GM21360 (cell line): ENCODE data around the gene SBF2.
"Not testable (repeated sequence)": the region's sequence is repeated elsewhere in the genome, so short reads cannot be mapped to it uniquely, and the experiment has no call there.

Experiments used
- ATAC-seq: cut with Tn5 transposase; IDR thresholded peaks from one replicate; pipeline ENCODE4 v1.9.1; 2021; ENCODE audit warnings: mild to moderate bottlenecking, moderate library complexity; ENCODE audit not compliant: unreplicated experiment

The SBF2 gene

DNA sequence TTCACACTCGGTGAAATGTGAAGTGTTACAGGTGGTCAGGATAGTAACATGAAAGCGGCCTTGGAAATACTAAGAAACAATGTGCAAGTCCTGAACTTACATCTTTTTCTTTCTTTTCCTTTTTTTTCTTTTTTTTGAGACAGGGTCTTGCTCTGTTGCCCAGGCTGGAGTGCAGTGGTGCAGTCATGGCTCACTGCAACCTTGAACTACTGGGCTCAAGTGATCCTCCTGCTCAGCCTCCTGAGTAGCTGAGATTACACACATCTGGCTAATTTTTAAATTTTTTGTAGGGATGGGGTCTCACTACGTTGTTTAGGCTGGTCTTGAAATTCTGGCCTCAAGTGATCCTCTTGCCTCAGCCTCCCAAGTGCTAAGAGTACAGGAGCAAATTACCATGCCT is 377.5 kb downstream of the SBF2 start:
- ATAC-seq, result no peak

DNA sequence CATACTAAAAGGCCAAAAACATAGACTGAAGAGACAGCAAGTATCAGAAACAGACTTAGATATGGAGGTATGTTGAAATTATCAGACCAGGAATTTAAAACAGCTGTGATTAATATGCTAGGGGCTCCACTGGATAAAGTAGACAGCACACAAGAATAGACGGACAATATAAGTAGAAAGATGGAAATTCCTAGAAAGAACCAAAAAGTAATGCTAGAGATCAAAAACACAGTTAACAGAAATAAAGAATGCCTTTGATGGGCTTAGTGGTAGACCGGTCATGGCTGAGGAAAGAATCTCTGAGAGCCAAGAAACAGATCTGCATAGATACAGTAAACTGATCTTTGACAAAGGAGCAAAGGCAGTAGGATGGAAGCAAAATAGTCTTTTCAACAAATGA is 380.0 kb downstream of the SBF2 start:
- no peak for ATAC-seq

DNA sequence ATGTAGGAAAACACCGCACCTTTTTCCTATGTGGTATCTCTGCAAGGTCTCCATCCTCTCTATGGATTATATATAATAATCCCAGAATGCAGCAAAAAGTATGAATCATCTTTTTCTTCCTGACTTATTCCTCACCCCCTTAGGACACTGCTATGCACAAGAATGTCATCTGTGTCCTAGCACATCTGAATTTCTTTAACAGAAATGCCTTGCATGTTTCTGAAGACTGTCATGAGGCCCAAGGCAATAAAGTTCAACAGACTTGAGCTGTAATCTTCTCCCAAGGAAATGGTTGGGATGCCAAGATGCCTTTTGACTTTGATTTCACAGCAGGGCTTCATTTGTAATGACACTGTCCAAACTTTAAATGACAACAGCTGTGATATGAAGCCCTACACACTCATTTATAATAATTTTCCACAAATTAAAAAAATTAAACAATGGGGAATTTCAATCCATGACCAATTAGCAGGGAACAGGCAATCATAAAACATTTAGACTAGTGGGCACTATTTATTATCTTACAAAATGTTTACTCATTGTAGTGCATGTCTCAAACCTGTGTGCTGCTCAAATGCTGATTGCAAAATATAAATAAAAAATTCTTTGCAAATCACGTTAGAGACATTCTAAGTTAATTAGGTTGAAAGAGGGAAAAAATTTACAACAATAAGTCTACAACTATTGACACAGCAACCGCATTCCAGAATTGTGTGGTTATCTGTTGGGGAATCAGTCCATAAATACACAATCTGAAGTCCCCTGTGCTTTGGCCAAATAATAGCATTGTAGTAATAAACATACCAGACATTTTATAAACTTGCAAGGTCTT is 387.8 kb downstream of the SBF2 start:
- no peak for ATAC-seq

DNA sequence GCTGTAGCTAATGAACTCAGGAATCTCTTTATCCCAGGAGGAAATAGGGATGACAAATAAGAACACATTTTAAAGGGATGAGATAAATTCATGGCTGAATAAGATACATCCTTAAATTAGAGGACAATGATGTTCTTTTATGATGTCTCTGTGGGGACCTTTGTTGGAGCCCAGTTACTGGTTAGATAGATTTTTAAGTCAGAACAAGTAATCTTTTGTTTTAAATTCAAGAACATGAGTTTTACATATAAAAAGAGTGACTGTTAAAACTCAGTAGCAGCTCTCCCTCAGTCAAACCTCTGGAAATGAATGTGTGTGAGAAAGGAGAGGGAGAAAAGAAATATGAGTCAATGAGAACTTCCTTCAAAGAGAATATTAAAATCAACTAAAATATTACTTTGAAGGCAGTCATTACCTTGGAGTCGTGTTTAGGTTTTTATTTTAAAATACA is 388.5 kb downstream of the SBF2 start:
- ATAC-seq, result no peak

DNA sequence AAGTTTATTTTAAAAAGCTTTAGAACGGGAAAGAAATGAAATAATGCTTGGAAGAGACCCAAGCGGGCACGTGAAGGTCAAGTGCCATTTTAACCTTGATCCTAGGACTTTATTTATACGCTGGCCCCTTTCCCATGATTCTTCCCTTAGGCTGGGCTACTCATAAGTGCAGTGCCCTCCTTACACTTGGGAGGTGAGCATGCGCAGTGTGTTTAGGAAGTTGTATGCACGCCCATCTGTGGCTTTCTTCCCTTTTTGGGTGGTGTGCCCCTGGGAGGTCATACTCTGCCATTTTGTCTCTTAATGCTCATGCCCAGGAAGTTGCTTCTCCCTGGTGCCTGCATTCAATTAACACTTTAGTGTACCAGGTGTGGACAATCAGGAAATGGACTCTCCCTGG is 390.4 kb downstream of the SBF2 start:
- ATAC-seq, result no peak

DNA sequence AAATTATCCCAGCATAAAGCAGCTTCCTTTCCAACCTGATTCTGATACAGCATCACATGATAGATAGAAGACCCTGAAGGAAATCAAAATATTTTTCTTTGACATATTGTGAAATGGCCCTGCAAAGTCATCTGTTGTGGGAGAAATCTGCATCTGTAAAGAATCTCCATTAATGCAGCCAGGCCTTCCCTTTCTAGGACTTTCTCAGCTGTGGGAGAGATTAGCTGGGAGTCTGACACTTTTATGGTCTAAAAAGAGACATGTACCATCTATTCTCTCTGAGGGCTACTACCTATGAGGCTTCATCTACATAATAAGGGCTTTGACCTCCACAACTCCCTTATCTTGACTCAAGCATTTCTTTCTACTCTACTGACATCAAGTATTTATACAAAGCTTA is 392.1 kb downstream of the SBF2 start:
- ATAC-seq, result no peak

DNA sequence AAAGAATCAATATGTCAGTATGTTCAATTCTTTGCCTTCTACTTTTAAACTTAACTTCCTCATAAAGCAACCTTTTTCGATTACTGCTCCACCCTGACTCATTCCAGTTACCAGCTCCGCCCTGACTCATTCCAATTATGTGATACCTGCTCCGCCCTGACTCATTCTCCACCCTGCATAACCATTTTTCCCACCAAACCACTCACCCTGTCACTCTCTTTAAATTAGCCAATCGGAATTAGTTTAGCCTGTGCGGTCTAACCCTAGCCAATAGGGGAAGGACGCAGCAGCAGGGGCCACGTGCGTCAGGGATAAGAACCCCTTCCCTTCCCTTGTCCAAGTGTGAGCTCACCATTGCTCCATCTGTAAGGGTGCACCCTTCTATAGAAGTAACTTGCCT is 393.8 kb downstream of the SBF2 start:
- ATAC-seq, result not testable (repeated sequence)

DNA sequence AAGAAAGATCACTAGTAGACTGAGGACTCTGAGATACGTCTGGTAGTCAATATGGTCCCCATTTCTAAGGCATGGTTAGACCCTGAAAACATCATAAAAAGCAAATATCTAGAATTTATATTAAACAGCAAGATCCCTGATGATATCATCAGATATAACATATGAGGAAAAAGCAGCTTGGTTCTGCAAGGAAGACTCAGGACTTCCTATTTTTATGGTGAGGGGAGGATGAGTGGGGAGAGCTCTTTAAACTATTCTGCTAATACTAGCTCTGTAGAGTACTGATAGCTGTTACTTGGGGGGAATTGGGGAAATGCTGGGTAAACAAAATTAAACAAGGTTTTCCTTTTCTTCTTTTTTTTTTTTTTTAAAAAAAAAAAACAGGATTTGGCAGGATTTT is 394.3 kb downstream of the SBF2 start:
- ATAC-seq, result no peak

DNA sequence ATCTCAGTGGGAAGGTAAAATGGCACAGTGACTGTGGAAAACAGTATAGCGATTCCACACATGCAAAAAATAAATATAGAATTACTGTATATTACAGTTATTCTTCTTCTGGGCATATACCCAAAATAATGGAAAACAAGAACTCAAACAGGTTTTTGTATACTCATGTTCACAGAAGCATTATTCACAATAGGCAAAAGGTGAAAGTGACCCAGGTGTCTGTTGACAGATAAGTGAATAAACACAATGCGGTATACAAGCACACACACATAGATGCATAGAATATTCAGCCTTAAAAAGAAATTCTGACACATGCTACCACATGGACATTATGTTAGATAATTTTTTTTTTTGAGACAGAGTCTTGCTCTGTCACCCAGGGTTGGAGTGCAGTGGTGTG is 397.1 kb downstream of the SBF2 start:
- ATAC-seq, result no peak

DNA sequence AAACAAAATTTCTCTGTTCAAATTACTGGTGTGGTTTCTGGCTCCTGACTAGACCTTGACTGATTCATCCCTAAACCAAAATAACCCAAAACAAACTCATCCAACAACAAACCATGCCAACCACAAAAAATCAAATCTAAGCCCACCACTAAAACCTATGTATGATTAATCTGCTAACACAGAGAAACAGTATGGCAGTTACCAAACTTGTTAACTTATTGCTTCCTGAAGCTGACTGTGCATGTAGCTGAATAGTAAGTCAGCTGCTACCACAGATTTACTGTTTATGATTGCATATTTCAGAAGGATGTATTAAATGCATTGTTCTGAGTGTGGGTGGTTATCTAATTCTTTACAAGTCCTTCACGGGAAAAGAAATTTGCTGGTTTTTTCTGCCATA is 399.0 kb downstream of the SBF2 start:
- no peak for ATAC-seq

DNA sequence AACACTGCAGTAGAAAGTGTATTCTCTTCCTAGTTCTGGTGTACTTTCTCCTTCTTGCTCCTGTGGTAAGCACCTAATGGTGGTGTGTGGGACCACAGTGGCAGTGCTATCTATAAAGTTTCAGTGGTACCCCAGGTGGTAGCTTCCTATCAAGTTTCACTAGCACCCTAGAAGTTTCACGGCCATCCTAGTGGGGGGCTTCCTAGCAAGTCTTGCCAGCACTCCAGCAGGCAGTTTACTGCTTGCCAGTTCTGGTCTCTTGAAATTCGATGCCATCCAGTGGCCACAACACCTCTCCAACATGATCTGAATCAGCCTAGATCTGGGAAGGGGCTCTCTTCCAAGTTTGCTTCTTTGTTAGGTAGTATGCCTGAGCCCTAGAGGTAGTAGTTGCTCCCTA is 400.5 kb downstream of the SBF2 start:
- no peak for ATAC-seq

DNA sequence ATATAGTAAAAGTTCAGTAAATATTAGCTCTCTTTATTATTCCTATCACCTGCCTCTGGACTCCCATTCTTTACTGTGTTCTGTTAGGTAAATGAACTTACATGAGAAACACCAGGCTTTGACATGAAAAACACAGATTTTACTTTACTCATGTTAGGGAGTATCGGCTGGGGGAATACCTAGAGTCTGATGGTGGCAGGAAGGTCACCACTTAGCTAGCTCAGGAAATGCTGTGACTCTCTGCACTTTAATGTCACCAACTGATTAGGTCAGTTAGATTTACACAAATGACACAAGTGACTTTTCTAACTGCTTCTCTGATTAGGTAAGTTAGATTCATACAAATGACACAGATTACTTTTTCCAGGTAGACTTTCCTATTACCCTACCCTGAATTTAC is 405.1 kb downstream of the SBF2 start:
- ATAC-seq, result no peak

DNA sequence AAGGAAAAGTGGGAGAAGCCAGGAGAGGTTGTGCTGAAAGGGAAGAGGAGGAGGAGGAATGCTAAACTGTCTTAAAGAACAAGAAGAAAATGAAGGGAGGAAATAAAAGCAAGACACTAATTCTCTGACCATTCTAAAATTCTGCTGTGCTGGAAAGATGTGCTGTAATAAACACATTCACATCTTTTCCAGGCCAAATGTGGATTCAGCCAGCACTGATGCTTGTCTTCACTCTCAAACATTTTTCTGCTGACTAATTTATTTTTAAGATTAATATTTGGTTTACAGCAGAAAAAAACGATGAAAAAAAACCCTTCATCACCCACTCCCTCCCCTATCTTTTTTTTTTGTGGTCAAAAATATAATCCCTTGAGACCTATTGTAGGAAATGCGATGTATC is 406.5 kb downstream of the SBF2 start:
- ATAC-seq, result no peak

DNA sequence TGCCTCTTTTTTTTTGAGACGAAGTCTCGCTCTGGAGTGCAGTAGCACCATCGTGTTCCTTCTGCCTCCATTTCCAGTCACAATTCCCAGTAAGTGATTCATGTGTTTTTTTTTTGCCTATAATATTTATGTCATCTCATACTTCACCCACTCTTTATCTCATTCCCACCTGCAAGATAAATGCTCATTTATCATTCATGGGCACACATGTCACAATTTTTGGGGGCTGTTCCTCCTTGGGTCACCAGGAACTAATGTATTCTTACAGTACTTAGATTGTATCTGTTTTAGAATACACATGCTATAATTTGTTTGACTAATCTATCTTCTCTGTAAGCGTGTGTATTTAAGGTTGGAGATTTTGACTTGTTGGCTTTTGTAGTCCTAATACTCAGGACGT is 407.4 kb downstream of the SBF2 start:
- ATAC-seq, result no peak

DNA sequence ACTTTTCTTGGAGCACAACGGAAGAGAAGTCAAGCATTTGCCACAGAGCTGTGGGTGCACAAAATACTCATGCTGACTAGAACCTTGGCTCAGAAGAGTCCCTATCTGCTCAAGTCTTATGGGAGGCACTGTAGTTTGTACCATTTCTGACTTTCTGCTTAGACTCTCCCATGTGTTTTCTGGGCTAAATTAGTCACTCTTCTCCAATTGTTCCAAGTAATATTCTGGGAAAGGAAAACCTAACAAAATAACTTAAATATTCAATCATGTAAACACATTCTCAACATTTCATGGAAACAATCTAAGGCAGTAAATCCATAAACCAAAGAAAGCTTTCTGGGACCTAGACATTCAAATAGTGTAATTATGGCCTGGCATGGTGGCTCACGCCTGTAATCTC is 409.4 kb downstream of the SBF2 start:
- ATAC-seq, result no peak

DNA sequence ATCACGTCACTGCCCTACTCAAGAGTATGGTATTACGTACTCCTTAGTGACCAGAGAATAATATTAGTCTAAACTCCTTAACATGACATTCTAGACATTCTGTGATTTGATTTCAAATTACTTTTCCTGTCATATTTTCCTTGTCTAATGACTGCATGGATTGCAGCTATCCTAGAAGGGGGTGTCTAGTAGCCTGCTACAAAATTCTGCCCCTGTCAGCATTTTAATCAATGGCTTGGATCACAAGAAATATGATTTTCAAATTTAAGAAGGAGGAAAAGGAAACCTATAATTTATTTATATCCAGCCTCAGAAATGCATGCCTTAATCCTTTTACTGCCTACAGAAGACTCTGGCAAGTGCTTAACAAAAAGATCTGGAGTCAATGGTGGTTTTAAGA is 413.4 kb downstream of the SBF2 start:
- ATAC-seq, result no peak

DNA sequence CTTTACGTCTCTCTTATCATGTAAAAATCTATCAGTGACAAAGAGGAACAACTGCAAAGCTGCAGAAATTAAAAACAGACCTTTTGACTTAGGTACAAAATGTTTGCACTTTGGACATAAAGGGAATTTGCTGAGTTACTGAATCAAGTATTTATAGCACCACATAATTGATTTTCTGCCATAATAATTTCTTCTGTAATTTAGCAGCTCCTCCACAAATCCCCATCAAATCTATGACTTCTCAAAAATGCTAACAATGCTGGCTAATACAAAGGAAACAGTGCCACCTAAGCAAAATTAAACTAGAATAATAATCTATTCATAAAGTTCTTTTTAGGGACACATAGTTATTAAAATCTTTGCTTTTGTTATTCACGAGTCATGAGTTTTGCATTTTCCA is 415.1 kb downstream of the SBF2 start:
- ATAC-seq, result no peak

DNA sequence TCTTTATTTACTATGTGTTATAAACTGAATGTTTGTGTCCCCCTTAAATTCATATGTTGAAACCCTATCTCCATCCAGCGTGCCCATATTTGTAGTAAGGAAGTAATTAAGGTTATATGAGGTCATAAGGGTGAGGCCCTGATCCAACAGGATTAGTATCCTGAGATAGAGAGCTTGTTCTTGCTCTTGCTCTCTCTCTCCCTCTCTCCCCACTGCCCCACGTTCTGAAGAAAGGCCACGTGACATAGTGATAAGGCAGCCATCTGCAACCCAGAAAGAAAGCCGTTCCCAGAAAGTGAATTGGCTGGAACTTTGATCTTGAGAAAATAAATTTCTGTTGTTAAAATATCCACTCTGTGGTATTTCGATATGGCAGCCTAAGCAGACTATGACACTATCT is 417.7 kb downstream of the SBF2 start:
- ATAC-seq, result no peak

DNA sequence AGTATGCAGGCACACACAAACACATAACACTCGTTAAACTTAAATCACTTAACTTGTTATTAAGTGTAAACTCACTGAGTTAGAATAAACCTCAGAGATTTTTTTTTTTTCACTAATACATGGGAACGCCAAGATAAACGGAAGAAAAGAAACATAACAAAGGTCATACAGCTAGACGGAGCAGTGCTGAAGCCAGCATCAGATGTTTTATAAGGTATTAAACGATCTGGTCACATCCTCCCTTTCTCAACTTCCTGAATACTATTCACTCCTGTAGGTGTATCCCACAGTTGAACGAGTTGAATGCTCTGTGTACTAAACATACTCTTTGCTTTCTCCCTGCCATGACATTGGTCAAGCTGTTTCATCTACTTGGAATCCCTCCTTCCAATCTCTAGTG is 418.2 kb downstream of the SBF2 start:
- no peak for ATAC-seq

DNA sequence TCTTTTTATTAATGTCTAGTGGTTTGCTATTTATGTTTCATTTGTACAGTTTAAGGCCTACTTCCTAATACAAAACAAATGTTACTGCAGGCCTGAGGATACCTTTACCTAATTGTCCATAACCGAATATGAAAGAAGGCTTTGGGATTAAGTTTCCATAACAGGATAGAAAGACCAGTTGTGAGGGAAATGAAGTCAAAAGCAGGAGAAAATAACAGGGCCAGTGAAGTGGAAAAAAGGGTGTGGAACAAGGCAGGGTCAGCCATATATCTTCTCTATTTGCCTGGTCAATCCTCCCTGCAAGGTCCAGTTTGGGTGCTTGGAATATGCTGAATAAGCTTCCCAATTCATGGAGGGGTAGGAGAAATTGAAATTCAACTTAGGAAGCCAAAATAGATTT is 418.6 kb downstream of the SBF2 start:
- no peak for ATAC-seq

DNA sequence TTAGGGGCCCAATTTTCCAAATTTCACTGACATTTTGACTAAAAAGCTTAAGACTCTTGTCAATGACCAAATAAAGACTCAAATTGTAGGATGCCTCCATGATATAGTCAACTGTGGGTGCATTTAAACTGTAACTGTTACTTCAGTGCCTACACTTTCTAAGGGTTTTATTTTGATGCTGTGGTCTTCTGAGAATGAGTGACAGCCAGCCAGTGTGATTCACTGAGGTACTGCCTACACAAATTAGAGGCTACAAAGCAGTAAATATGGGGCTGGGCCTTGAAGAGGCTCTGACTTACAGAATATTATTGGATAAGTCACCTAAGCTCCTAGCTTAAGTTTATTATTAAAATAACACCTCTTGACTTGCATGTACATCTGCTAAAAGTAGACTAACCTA is 419.6 kb downstream of the SBF2 start:
- ATAC-seq, result no peak

DNA sequence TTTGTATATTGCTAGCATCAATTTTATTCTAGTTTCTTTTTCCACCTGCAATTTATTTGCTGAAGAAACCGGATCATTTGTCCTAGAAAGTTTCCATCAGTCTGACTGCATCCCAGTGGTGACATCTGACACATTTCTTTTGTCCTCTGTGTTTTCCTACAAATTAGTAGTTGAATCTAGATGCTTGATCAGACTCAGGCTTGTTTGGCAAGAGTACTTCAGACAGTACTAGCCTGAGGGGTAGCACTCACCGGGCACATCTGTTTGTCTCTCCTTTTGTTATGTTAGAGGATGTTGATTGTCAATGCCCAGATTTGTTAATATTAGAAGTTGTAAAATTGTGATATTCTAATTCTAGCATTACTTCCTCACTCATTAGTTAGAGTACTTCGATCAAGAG is 425.4 kb downstream of the SBF2 start:
- no peak for ATAC-seq

DNA sequence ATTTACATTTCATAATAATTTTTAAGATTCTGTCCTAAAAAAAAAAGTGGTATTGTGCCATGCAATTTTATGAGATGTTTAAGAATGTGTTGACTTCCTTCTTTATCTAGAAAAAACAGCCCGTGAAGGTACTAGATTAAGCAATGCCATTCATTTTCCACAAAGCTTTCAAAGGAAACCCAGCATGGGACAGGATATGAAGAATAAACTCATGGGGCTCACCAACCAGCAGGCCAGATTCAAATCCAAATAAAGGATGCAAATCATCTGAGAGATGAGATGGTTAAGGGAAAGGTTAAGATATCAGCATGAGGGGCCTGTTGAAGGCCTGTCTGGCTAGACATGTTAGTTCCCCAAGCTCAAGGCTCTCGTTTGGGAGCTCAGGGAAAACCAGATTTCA is 431.0 kb downstream of the SBF2 start:
- no peak for ATAC-seq
